ENCODE data around the gene OSBPL6.

OSBPL6 gene

DNA sequence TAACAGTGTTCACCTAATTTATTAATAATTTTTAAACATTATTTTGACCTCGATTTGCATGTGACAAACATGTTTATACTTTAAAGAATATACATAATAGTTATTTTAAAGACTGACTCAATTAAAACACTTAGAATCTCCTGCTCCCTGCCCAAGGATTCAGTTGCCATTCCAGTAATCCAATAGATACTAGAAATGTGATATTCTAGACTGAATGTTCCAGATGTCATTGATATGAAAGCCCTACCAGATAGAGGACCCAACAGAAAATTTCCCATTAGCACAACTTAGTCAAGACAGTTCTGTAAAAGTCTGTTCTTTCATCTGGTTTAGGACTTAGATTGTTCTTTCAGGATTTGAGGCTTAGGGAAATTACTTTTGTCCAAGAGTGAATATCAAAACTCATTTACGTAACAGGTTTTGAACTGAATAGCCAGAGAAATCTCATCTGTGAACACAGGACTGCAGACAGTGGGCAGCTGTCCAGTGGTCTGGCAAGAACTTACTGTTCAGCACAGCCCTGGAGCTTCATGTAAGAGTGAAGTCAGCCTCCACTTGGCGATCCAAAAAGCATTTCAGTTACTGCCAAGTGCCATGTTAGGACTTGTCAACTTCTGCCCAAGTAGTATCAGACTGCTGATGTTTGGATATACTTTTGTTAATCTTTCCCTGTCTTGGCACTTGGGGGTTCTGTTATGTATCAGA, 77.5 kb downstream of the OSBPL6 start:
- no peak for DNase-seq (ENCODE audit: low read depth)

DNA sequence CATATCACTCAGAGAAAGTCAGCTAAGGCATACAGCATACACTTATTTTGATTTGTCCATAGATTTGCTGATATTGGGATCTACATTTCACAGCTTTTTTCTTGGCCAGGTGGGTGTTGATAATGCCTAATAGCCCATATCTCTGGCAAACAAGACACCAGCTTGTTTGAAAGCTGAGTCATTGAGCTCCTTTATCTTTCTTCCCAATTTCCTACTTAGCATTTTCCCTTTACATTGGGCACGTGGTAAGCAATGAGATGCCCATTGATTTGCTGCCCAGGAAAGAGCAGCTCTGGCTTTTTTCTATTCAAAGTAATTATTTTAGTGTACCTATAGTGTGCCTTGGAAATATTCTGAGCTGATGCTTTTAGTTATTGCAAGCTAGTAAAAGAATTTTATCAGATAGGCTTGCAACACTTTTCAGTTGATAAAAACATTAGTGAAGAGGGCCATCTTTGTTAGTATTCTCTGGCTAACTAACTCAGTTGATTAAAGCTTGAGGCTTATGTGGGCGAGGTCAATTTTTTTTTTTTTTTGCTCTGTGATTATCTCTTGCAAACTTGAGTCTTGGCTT, 79.6 kb downstream of the OSBPL6 start:
- no peak for DNase-seq (ENCODE audit: low read depth)

DNA sequence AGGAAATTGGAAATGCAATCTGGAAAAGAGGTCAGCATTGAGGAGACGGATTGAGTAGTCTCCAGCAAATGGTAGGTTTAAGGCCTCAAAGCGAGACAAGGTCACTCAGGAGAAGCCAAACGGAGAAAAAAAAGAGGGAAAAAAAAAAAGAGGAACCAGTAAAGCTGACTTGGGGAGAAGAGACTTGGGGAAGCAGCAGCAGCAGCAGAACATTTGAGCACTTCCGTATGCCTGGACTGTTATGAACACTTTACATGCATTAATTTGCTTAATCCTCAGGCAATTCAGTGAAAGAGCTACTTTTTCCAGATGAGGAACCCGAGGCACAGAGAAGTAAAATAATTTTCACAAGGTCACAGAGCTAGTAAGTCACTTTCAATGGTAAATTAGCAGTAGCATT, 81.3 kb downstream of the OSBPL6 start:
- no peak for DNase-seq (ENCODE audit: low read depth)

DNA sequence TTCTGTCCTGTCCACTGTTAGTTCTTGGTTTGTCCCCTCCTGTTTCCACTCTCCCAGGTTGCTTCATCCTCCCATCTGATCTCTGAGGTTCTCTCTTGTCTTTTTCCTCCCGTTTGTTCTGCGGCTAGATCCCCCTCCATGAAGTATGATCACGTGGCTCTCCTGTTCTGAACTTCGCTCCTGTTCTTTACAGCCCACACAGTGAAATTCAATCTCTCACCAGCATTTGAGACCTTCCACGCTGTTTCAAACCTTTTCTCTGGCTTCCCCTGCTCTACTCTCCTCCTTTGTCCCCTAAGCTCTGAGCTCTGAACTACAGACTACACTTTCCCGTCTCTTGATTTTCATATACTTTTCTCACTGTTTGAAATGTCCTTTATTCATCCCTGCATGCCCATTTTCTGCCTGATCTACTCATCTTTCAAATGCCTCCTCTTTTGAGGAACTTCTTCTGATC, 83.5 kb downstream of the OSBPL6 start:
- DNase-seq (ENCODE audit: low read depth) = peak; percentile 41

DNA sequence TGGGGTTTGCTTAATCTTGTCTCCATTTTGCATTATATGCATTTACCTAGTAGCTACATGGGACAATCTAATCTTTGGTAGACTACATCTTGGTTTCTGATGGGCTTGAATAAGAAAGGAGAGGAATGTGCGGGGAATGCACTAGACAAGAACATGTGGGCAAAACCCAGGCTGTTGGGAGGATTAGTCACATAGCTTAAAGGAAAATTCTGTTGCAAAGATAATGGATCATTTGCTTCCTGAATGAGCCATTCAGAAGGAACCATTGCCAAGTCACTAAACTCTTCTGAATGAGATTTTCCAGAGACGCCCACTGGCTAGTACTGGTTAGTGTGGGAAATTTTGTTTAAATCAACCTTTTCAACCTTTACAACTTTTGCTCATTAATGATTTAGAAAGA, 84.8 kb downstream of the OSBPL6 start:
- peak; percentile 99 for DNase-seq (ENCODE audit: low read depth)

DNA sequence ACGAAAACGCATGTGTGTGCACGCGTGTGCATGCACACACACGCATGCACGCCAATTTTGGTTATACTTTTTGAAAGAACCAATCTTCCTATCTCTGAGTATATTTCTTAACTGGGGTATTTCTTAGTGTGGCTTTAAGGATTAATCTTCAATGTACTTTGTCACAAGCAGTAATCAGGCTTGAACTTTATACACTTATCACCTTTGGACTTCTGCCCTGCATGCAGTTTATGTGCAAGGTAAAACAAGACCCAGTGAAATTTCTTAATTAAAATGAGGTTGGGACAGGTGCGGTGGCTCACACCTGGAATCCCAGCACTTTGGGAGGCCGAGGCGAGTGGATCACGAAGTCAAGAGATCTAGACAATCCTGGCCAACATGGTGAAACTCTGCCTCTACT, 85.3 kb downstream of the OSBPL6 start:
- no peak for DNase-seq (ENCODE audit: low read depth)

DNA sequence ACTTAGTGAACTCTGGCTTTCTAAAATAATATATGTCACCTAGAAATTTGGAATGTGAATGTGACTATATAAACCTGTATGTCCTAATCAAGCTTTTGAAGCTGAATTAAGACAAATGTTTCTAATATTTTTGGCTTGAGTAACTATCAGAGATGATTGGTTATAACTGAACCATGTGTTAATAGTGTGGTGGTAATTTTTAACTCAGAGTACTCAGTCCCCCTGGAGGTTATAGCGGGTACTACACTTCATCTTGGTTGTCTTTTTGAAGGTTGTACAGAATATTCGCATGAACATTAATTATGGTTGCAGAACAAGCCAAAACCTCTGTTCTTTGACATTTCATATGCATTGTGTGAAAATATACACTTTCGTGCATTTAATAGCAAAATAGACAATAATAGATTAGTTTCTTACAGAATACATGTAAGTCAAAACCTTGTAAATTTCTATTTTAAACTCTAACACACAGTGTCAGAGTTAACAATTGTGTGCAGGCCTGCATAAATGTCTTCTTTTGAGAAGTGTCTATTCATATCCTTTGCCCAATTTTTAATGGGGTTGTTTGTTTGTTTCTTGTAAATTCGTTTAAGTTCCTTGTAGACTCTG, 86.0 kb downstream of the OSBPL6 start:
- DNase-seq (ENCODE audit: low read depth) = peak; percentile 80

DNA sequence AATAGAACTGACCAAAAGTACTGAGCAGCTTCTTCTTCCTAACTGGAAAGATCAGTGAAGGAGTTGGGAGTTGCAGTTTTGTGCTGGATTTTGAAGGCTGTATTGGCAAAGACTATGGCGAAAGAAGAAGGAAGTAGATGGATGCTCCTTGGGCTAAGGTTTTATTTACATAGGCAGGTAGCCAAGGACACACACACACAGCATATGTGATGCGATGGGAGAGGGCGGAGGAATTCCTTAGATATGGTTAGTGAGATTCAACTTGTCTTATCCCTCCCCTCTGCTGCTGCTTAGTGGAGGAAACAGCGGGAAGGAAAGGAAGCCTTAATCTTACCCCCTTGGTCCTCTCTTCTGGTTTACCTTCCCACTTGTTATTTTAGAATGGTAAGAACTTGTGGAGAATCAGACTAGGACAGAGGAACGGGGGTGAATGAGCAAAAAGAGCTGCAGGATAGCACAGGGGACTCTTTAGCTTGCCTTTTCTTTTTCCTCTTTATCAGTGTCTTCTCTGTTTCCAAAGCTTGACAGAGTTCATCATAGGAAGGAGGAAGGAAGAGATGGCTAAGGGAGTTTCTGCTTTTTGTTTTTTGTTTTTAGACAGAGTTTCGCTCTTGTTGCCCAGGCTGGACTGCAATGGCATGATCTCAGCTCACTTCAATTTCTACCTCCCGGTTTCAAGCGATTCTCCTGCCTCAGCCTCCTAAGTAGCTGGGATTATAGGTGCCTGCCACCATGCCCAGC, 87.9 kb downstream of the OSBPL6 start:
- peak; percentile 25 for DNase-seq (ENCODE audit: low read depth)

DNA sequence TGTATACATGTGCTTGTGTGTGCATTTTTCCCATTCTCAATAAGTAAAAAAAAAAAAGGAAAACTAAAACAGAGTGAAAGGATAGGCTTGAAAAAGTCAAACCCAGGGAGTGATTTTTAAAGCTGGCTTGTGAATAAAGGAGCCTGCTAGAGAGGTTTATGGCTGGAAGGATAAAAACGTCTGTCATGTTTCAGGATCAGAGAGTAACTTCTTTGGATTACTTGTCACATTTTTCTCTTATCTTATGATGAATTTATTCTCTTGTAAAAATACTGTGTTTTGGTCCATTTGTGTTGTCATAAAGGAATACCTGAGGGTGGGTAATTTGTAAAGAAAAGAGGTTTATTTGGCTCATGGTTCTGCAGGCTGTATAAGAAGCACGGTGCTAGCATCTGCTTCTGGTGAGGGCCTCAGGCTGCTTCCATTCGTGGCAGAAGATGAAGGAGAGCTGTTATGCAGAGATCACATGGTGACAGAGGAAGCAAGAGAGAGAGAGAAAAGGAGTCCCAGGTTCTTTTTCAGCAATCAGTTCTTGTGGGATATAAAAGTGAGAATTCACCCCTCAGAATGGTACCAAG, 89.1 kb downstream of the OSBPL6 start:
- DNase-seq (ENCODE audit: low read depth) = no peak

DNA sequence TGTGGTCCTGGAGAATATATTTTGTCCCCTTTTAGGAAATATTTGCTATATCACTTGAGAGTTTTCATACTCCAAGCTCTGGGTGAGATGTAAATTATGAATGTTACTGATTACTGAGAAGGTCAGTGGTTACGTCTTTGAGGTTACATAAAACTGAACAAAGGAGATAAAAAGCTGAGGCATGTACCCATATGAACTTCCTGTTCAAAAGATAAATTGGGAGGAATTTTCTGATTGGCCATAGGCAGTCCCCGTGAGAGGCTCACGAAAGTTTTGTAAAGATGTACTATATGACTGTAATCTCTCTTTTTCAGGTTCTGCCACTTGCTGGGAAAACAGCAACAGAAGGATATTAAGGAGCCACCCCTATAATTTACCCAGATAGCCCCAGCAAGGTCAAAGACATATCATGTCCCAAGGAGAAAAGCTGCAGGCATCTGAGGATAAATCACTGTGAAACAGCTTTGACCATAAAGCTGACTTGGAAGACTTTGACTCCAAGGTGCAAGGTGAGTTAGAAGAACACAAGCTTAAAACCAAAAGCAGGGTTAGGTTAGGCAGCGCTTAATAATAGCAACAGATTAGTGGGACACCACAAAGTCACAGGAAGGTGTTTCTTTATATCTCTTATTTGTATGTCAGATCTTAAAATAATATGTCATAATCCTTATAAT, 90.4 kb downstream of the OSBPL6 start:
- no peak for DNase-seq (ENCODE audit: low read depth)

DNA sequence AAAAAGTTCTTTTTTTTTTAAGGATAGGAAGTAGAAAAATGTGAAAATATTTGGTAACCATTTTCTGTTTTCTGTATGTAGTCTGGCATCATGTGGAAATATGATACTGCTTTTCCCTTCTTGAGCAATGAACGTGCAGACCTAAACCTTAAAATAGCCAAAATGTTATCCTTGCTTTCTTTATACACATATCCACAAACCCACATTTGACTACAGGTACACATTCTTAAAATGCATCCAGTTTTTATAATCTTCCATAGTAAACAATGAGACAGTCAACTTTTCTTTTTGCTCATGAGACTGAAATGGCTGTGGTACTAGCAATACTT, 90.9 kb downstream of the OSBPL6 start:
- no peak for DNase-seq (ENCODE audit: low read depth)

DNA sequence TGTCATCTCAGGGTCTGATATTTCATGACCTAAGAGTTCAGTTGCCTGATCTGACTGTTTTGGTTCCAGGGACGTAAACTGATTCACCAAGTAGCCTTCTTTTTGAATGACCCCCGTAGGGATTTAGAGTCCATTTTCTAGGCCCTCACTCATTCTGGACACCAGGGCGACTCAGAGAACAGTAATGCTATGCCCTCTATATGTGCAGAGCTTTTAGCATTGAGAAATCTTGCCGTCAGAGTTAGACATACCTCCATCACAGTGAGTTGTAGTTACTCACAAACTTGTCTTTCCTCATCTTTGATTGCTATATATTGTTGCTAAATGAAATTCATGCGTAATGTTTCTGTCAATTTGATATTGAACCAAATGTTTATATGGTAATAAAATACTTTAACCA, 92.3 kb downstream of the OSBPL6 start:
- peak; percentile 19 for DNase-seq (ENCODE audit: low read depth)

DNA sequence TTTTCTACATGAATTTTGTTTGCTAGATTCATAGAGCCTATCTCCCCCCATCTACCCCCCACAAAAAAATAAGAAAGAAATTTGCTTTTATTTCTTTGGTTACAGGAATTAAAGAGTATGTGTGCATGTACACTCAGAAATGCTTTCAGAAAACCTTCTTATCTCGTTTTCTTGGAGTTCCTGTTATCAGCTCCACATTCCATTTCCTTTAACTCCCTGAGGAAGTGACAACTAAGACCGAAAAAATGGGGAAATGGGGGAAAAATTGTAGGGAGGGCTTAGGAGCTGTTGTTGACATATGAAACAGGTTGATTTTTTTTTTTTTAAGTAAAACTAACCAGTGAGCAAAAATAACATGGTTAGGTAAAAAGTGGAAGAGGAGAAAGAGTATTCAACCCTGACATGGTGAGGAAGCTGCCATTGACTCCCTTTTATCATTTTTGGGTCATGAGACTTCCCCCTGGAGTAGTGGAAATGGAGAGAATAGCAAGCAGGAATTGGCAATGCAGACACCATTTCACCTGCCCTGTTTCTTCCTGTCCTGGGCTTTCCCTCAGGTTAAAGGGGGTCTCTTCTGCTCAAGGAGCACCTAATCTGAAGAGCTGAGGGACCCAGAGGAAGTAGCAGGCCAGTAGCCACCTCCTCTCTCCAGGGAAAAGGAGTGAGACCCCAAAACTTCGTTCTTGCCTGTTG, 93.5 kb downstream of the OSBPL6 start:
- no peak for DNase-seq (ENCODE audit: low read depth)

DNA sequence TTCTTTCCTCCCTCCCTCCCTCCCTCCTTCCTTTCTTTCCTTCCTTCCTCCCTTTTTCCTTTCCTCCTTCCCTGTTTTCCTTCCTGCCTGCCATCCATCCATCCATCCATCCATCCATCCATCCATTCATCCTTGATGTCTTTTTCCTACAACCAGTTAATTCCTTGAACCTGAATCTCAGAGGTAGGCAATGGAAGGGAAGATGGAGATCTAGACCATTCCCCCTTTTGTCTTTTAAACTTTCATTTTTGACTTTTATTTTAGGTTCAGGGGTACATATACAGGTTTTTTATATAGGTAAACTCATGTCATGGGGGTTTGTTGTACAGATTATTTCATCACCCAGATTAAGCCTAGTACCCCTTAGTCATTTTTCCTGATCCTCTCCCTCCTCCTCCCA, 97.4 kb downstream of the OSBPL6 start:
- no peak for DNase-seq (ENCODE audit: low read depth)

DNA sequence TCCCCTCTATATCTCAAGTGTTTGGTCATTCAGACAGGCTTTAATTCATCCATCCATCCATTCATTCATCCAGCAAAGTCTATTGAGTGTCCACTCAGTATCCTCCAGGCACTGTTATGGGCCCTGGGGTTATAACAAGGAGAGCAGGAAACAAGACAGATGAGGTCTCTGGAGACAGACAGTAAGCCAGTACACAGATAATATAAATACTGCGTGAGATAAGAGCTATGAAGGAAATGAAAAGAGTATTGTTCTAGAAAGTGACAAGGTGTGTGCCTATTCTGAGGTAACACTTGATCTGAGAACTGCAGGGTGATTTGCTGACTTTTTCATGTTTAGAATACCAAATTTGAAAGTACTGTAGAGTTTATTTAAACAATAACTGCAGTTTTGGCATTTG, 98.3 kb downstream of the OSBPL6 start:
- no peak for DNase-seq (ENCODE audit: low read depth)

DNA sequence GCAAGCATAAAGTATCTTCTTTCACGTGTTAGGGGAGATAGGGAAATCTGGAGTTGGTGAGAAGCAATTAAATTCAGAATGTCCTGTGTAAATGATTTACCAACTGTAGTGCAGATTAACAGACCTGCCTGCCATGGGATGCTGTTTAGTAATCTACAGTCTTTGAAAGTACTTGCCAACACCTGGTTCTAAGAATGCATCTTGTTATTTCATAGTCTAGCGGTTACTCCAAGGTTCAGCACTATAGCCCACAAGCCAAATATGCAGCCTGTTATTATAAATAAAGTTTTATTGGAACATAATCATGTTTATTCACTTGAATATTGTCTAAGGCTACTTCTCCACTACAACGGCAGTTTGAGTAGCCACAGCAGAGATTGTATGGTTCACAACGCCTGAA, 100.8 kb downstream of the OSBPL6 start:
- no peak for DNase-seq (ENCODE audit: low read depth)

DNA sequence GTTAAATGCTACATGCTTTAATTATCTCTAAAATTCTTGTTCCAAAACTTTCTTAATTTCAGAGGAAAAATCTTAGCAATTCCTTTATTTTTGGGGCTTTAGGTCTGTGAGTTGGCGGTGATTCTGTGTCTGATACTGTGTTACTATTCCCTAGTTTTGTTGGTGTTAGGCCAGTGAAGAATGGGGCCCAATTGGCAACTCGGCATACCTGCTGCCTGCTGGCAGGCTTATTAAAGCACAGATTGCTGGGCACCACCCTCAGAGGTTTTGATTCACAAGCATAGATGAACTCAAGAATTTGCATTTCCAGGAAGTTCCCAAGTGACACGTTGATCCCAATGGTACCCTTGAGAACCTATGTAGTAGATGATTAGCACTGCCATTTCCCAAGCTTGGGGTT, 101.6 kb downstream of the OSBPL6 start:
- DNase-seq (ENCODE audit: low read depth) = no peak

DNA sequence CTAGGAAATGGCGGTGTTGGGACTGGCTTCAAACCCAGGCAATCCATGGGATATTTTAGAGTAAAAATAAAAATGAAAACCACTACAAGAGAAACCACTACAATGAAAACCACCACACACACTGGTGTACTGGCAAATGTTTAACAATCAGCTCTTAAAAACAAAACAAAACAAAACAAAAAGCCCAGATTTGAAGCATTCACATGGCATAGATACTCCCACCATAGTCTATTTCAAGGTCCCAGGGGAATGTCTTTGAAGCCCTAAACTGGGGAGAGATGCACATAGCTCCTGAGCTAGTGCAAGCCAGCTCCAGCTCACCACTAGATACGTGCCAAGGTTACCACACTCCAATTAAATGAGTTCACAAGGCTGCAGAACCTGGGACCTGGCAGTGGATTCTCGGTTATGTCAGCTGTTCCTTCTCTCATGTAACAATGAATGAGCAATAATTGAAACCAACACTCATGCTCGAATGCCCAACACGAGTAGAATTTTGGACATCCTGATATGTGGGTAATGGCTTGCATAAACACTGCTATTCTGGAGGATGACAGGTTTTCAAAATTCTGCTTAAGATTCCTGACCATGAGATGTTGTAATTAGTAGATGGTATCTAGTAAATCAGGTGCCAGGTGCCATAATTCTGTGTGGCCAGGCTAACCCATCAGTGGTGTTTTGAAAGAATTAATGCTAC, 102.2 kb downstream of the OSBPL6 start:
- DNase-seq (ENCODE audit: low read depth) = no peak

DNA sequence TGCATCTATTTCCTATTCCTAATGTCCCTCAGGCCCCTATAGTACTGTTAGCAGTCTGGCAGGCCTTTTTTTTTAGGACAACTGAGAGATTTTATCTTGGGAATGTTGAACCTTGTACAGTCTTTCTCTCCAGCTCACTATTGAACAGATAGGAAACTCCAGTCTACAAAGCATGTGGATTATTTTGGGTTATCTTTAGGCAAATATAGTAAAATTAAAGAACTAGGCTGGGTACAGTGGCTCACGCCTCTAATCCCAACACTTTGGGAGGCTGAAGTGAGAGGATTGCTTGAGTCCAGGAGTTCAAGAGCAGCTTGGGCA, 102.7 kb downstream of the OSBPL6 start:
- DNase-seq (ENCODE audit: low read depth) = no peak

DNA sequence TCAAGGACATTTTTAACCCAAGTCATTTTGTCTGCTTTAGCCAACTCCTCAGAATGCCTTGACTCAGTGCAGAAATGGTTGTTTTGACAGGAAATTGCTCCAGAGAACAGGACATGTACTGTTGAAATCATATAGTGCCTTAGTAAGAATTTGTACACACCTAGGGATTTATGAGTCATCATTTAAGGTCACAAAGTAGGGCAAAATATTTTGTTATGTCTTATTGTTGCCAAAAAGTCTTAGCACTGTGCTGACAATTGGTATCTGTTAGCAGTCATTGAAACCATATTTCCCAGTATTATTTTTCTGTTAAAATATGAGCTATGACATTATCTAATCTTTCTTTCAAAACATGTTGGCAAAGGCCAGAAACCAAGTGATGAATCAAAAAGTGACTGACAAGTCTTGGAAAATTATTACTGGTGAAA, 104.5 kb downstream of the OSBPL6 start:
- DNase-seq (ENCODE audit: low read depth) = peak; percentile 48

DNA sequence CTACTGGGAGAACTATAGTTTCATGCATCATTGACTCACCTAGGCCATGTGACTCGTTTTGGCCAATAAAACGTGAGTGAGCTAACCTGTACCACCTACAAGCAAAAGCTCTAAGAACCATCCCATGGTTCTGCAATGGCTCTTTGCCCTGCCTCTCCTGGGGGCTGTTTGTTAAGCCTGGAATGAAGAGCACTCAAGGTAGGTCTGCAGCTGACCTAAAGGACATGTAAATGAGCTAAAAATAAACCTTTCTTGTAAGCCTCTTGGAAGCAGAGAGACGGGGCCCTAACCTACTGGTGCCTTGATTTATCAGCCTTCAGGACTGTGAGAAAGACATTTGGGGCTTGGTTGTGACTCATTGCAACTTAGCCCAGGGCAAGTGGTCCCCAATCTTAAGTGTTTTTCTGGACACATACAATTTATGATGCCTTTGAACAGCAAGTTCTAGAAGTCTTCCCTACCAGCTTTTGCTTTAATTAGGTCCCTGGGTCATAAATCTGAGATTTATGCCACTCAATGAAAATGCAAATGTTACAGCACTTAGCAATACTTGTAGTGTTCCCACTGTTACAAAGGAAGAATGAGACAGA, 107.4 kb downstream of the OSBPL6 start:
- no peak for DNase-seq (ENCODE audit: low read depth)
